GM19397 (cell line): ENCODE results near the gene IQGAP2.
"Not testable (repeated sequence)": the region's sequence is repeated elsewhere in the genome, so short reads cannot be mapped to it uniquely, and the experiment has no call there.

Experiments used
- ATAC-seq: cut with Tn5 transposase; IDR thresholded peaks from one replicate; pipeline ENCODE4 v1.9.1; 2021; ENCODE audit warnings: mild to moderate bottlenecking, moderate library complexity; ENCODE audit not compliant: unreplicated experiment

The IQGAP2 gene

GRCh38 chr5:76733049-76733417 lies 329.9 kb downstream of the IQGAP2 start:
- ATAC-seq, result no peak

GRCh38 chr5:76735762-76736545 lies 332.9 kb downstream of the IQGAP2 start:
- ATAC-seq, result no peak

GRCh38 chr5:76736679-76737556 lies 333.8 kb downstream of the IQGAP2 start:
- ATAC-seq, result no peak

GRCh38 chr5:76737846-76738245 lies 334.8 kb downstream of the IQGAP2 start:
- ATAC-seq, result no peak

GRCh38 chr5:76741506-76741905 lies 338.4 kb downstream of the IQGAP2 start:
- ATAC-seq, result not testable (repeated sequence)

GRCh38 chr5:76742583-76742982 lies 339.5 kb downstream of the IQGAP2 start:
- no peak for ATAC-seq

GRCh38 chr5:76744632-76745031 lies 341.5 kb downstream of the IQGAP2 start:
- no peak for ATAC-seq

- ATAC-seq, result no peak
Observed at GRCh38 chr5:76745670-76746069, 342.6 kb downstream of the IQGAP2 start.

- no peak for ATAC-seq
Observed at GRCh38 chr5:76746677-76747076, 343.6 kb downstream of the IQGAP2 start.

- no peak for ATAC-seq
Observed at GRCh38 chr5:76747706-76748105, 344.6 kb downstream of the IQGAP2 start.

- no peak for ATAC-seq
Observed at GRCh38 chr5:76751291-76751690, 348.2 kb downstream of the IQGAP2 start.

- ATAC-seq, result no peak
Observed at GRCh38 chr5:76754668-76755078, 351.6 kb downstream of the IQGAP2 start.

- no peak for ATAC-seq
Observed at GRCh38 chr5:76755779-76756637, 352.9 kb downstream of the IQGAP2 start.

- no peak for ATAC-seq
Observed at GRCh38 chr5:76757049-76757448, 354.0 kb downstream of the IQGAP2 start.
